ENCODE results near the gene NLRP1.

DNA sequence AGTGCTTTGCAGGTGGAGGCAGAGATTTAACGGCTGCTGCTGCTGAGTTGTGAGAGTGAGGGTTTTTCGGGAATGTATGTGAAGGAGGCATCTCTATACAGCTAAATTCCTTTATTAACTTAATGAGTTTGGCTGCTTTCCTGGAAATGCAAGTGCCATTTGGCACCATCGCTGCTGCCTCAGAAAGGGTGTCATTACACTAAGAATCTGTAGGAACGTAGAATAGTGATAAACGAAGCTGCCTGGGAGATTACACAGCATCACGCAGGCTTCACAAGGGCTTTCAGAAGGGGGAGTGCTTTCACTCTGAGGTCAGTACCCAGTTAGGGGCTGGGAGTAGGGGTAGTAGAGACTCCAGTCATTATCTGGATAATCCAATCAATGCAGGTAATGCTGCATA is 14.1 kb upstream of the NLRP1 start:
- TF ChIP-seq POLR2A (IDR thresholded peaks at IDR 0.05; ENCODE audit: extremely low read depth, insufficient read length) = no peak
- TF ChIP-seq CTCF (IDR thresholded peaks at IDR 0.05; ENCODE audit: low read depth, low read length) = no peak
- TF ChIP-seq MYC (IDR thresholded peaks at IDR 0.05; ENCODE audit: low read depth, low read length) = no peak

All from NB4 (cell line).